GM12878 (cell line): ENCODE data around the gene MAST2. TPM values are rescaled to one million over a fixed set of nuclear protein-coding genes. Genes with fewer than 3 reads are reported as not detected.

ENCODE experiments used
- ATAC-seq: fragments of 200-7000 bp; cut with Tn5 transposase; 3 replicates; pipeline ENCODE4 v1.9.1; 2020; ENCODE audit warnings: mild to moderate bottlenecking, moderate library complexity
- BruUV-seq: library from RNA; stranded (reverse); fragments of 400-500 nt; replicated peaks from 2 replicates; lab custom pipeline; 2021; lab: Mats Ljungman, UMichigan
- CTCF ChIA-PET: fragments of 300-600 bp; sonication (Branson Sonifier 250); formaldehyde crosslinking; extraction: SDS; loops from one replicate; lab custom pipeline; 2021; ENCODE audit warnings: inconsistent platforms; lab: Yijun Ruan, JAX
- POLR2A ChIA-PET: fragments of 350-600 bp; formaldehyde crosslinking; extraction: SDS; loops from one replicate; lab custom pipeline; 2021; ENCODE audit warnings: inconsistent platforms; lab: Charles Lee
- RAD21 ChIA-PET: fragments of 300-600 bp; sonication (Branson Sonifier 250); formaldehyde crosslinking; loops from one replicate; lab custom pipeline; 2023; ENCODE audit warnings: antibody characterized with exemption; ENCODE audit not compliant: unreplicated experiment; lab: Charles Lee
- SMC1A ChIA-PET: fragments of 300-600 bp; sonication (Branson Sonifier 250); formaldehyde crosslinking; loops from one replicate; lab custom pipeline; 2023; ENCODE audit not compliant: unreplicated experiment, uncharacterized antibody; lab: Charles Lee
- DNase-seq: peaks from one replicate; pipeline ENCODE4 v3.0.0-alpha.2; 2011; ENCODE audit warnings: low read depth, low spot score
- FAIRE-seq: peaks from 3 replicates; lab custom pipeline; 2011; peaks lifted over from hg19 to GRCh38; lab: Jason Lieb, UNC
- H2AFZ ChIP-seq: 2 replicates; pipeline ENCODE4 v1.6.0; 2011; ENCODE audit warnings: low read depth, low read length, control low read depth; ENCODE audit not compliant: control insufficient read depth
- H3K27ac ChIP-seq: 2 replicates; pipeline ENCODE4 v1.5.1; 2011; ENCODE audit warnings: control low read depth; ENCODE audit not compliant: control insufficient read depth, insufficient read depth
- H3K27me3 ChIP-seq, 2 experiments: replicated peaks in 1 of 2; 2 replicates each; pipeline versions ENCODE4 v1.6.0 to v1.6.1; 2011; ENCODE audit warnings: low read length in 1 of 2; ENCODE audit not compliant: control insufficient read depth in 2 of 2, insufficient read depth in 2 of 2
- H3K36me3 ChIP-seq, 2 experiments: 2 replicates each; pipeline ENCODE4 v1.5.1; 2011; ENCODE audit warnings: low read length in 1 of 2; ENCODE audit not compliant: control insufficient read depth in 2 of 2, insufficient read depth in 2 of 2
- H3K4me1 ChIP-seq: 2 replicates; pipeline ENCODE4 v1.6.1; 2011; ENCODE audit warnings: mild to moderate bottlenecking, low read length, moderate library complexity, mixed read lengths; ENCODE audit not compliant: control insufficient read depth, insufficient read depth
- H3K4me2 ChIP-seq: 2 replicates; pipeline ENCODE4 v1.6.0; 2011; ENCODE audit warnings: control low read depth; ENCODE audit not compliant: control insufficient read depth, insufficient read depth
- H3K4me3 ChIP-seq: fragments of 200-600 bp; sonication (generic); 2 replicates; pipeline ENCODE4 v1.5.1; 2016
- H3K79me2 ChIP-seq: 2 replicates; pipeline ENCODE4 v1.6.0; 2011; ENCODE audit warnings: low read length; ENCODE audit not compliant: control insufficient read depth, insufficient read depth
- H3K9ac ChIP-seq: 2 replicates; pipeline ENCODE4 v1.8.0; 2011; ENCODE audit warnings: low read length, control low read depth, mixed read lengths; ENCODE audit not compliant: control insufficient read depth, insufficient read depth
- H3K9me3 ChIP-seq: replicated peaks from 3 replicates; pipeline ENCODE4 v1.5.1; 2011; ENCODE audit warnings: mild to moderate bottlenecking, low read length; ENCODE audit not compliant: control insufficient read depth, insufficient read depth
- H4K20me1 ChIP-seq: 2 replicates; pipeline ENCODE4 v1.6.0; 2011; ENCODE audit not compliant: control insufficient read depth, insufficient read depth
- CBX3 ChIP-seq: fragments of 200-600 bp; sonication (generic); IDR thresholded peaks from 2 replicates; pipeline ENCODE4 v1.6.1; 2016; ENCODE audit warnings: low read depth, borderline replicate concordance
- NRF1 ChIP-seq: conservative IDR thresholded peaks from 2 replicates; pipeline ENCODE4 v1.6.1; 2011; ENCODE audit warnings: mild to moderate bottlenecking, low read depth, low read length, improper control_type of control experiment
- SIN3A ChIP-seq: IDR thresholded peaks from 2 replicates; pipeline ENCODE4 v1.6.1; 2012; ENCODE audit warnings: low read depth, low read length, improper control_type of control experiment
- WGBS: methylation state at CpG from one replicate; pipeline ENCODE4 v1.1.6; 2016; ENCODE audit warnings: low lambda C conversion rate; ENCODE audit not compliant: insufficient replicate concordance, insufficient coverage; ENCODE audit errors: missing lambda C conversion rate; 5-methylcytosine and 5-hydroxymethylcytosine counted together
- in situ Hi-C: fragments of 300-500 bp; cut with MboI; formaldehyde crosslinking; loops from 9 replicates; pipeline ENCODE4 v1.14.3; 2018; ENCODE audit warnings: mixed read lengths
- intact Hi-C: fragments of 100-400 bp; cut with micrococcal nuclease; formaldehyde crosslinking; loops from one replicate; pipeline ENCODE4 v1.14.2; 2022; ENCODE audit not compliant: unreplicated experiment
- polyA plus RNA-seq, 11 experiments: library from polyadenylated mRNA; depleted of rRNA in 4 of 11; unstranded in 6 of 11; stranded (reverse) in 5 of 11; fragments of >200 nt; fragmentation: Nextera tagmentation in 4 of 11; fragmentation: Illumina TruSeq in 1 of 11; extraction: Ambion mirVana in 4 of 11; extraction: Trizol in 1 of 11; gene quantifications; 1 replicate in 1 of 11; 2 replicates in 10 of 11; pipeline versions ENCODE4 v1.2.1 to v1.2.3, GENCODE V29; 2011 to 2016; ENCODE audit warnings: inconsistent platforms in 2 of 11, missing spikeins in 2 of 11, low read depth in 1 of 11
- total RNA-seq, 4 experiments: library from RNA; depleted of rRNA in 3 of 4; stranded (reverse); fragments of >200 nt in 3 of 4; fragmentation: Illumina TruSeq in 1 of 4; extraction: Trizol in 1 of 4; gene quantifications; 2 replicates each; pipeline versions ENCODE4 v1.2.1 to v1.2.3, GENCODE V29; 2013 to 2021

The MAST2 gene
- total and polyA plus RNA-seq, 10 of the 15 experiments (the other 5 are each of a cell fraction or from before 2014, with no cell fraction given): 1.0 to 28.7 (median 13.8) TPM

GRCh38 chr1:45848097-45848496 lies 44.7 kb downstream of the MAST2 start:
- Histone ChIP-seq H3K9me3 (peaks cover 3% of the 10 kb centered on the region), H3K4me1 (peaks cover 5% of the 10 kb centered on the region; the same call in 1 of the 2 replicates), H3K4me3 (no peak overlapping the region), H3K9ac (no peak overlapping the region), H4K20me1 (no peaks in the 10 kb centered on the region), H3K27ac (no peak overlapping the region), H3K27me3 (no peaks in the 10 kb centered on the region), H3K79me2 (peaks cover 5% of the 10 kb centered on the region), H2AFZ (no peak overlapping the region), H3K4me2 (no peak overlapping the region), H3K36me3 (no peaks in the 10 kb centered on the region)
- BruUV-seq: no TSS peak
- SMC1A ChIA-PET: interaction anchor here (1.6 kb wide), 1 partner anchor 11 kb away, joined by 4 read pairs; no protein-coding TSS in a partner anchor
- ATAC-seq (no peak), FAIRE-seq (no peak), DNase-seq (no peak)
- TF ChIP-seq SIN3A (no peak), NRF1 (no peak)
- in situ Hi-C loops (no loop called here), intact Hi-C loops (no loop called here)
- CTCF ChIA-PET: interaction anchor here (1.3 kb wide), 1 partner anchor 214 kb away, joined by 3 read pairs; no protein-coding TSS in a partner anchor
- POLR2A ChIA-PET: no interaction called here
- 100% methylated on average over 2 of the region's 2 CpGs for WGBS
- RAD21 ChIA-PET: no interaction called here

- intact Hi-C loops (no loop called here), in situ Hi-C loops (no loop called here)
- no peak overlapping the region for H3K4me2 ChIP-seq
- 95% methylated on average over 2 of the region's 2 CpGs for WGBS
- no peaks in the 10 kb centered on the region for H3K4me1 ChIP-seq
- H3K4me3 ChIP-seq: no peak overlapping the region
- ChIA-PET RAD21 (no interaction called here), POLR2A (no interaction called here), SMC1A (interaction anchor here (1.2 to 1.6 kb wide), 2 partner anchors 10 to 15 kb away, joined by 3 to 4 read pairs; no protein-coding TSS in a partner anchor), CTCF (interaction anchor here (1.3 kb wide), 1 partner anchor 215 kb away, joined by 3 read pairs; no protein-coding TSS in a partner anchor)
- no peaks in the 10 kb centered on the region for H4K20me1 ChIP-seq
- ATAC-seq (no peak), DNase-seq (no peak), FAIRE-seq (no peak)
- no peaks in the 10 kb centered on the region for H3K36me3 ChIP-seq
- no TSS peak for BruUV-seq
- peaks cover 3% of the 10 kb centered on the region for H3K9me3 ChIP-seq
- no peak overlapping the region for H2AFZ ChIP-seq
- no peak for TF ChIP-seq CBX3
- no peak overlapping the region for H3K9ac ChIP-seq
- no peak overlapping the region for H3K27ac ChIP-seq
- peaks cover 2% of the 10 kb centered on the region for H3K79me2 ChIP-seq
- H3K27me3 ChIP-seq: no peaks in the 10 kb centered on the region
These were observed 45.3 kb downstream of the MAST2 start for GRCh38 chr1:45848714-45849113.
